Activated CD8-positive, alpha-beta memory T cell treated with anti-CD3 and anti-CD28 coated beads for 24 hours (primary cell): ENCODE measurements around the gene HSPA9.

Experiments used
- DNase-seq: peaks from one replicate; pipeline ENCODE4 v3.0.0-alpha.2; 2020

The HSPA9 gene

DNA sequence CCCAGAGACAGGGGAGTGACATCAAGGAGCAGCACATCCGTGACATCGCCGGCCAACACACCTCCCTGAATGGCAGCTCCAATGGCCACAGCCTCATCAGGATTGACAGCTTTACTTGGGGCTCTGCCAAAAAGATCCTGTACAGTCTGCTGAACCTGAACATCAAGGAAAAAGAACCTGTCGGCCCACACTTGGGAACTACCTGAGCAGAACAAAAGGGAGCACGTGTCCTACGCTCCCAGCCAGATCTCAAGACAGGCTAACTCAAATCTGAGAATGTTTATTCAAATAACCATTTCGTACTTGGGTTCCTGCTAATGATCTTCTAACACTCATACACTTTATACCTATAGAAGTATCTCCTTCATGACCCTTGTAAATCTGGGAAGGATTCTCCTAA lies 15.3 kb downstream of the HSPA9 start:
- DNase-seq: no peak

DNA sequence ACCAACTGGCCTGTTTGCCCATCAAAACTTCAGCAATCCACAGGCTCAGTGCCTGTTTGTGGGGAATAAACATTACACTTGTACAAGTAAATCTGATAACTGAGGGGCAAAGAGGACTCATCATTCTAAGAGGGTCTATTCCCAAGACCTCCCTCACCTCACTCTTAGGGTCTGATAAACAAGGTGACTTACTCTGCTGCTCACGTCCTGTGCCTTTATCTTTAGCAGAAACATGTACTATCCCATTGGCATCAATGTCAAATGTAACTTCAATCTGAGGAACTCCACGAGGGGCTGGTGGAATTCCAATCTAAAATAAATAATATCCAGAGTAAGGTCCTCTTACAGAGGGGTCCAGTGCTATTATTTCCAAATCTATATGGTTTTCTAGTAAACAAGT lies 17.5 kb downstream of the HSPA9 start:
- no peak for DNase-seq

DNA sequence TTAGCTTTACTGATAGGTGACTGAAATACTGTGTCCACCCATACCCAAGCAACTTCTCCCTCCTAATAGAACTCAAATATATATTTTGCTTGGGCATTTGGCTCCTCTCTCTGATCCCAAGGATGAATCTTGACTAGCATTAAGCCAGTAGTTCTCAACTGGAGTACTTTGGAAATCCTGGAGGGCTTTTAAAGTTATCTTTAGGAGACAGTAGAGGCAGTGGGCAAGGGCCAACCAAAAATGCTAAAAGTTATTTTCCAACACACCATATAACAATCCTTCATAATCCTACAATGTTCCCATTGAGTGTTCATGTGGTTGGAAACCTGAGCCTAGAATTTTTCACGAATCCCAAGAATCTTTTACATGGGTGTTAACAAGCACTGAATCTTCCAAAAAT lies 21.1 kb downstream of the HSPA9 start:
- DNase-seq: no peak

DNA sequence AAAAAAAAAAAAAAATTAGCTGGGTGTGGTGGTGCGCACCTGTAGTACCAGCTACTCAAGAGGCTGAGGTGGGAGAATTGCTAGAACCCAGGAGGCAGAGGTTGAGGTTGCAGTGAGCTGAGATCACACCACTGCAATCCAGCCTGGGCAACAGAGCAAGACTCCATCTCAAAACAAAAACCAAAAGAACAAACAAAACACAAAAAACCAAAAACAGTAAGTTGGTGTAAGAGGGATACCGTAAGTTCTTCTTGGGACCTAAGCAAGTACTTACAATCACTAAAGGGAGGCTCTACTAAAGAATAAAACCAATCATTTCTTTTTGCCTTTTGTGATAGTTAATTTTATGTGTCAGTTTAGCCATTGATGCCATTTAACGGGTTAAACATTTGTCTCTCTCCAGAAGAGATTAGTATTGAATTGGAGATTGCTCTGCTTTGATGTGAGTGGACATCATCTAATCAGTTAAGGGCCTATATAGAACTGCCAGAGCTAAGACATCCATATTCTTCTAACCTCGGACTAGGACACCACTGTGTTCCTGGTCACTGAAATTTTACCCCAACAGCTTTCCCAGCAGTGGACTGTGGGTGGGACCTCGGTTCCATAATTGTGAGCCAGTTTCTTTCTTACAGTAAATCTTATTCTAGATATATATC lies 21.6 kb downstream of the HSPA9 start:
- no peak for DNase-seq

DNA sequence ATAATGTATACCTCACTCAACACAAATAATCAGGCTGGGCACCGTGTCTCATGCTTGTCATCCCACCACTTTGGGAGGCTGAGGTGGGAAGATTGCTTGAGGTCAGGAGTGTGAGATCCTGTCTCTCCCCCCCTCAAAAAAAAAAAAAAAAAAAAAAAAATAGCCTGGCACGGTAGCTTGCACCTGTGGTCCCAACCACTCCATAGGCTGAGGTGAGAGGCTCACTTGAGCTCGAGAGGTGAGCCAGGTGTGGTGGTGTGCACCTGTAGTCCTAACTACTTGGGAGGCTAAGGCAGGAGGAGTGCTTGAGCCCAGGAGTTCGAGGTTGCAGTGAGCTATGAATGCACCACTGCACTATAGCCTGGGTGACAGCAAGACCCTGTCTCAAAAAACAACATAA lies 22.5 kb downstream of the HSPA9 start:
- no peak for DNase-seq

DNA sequence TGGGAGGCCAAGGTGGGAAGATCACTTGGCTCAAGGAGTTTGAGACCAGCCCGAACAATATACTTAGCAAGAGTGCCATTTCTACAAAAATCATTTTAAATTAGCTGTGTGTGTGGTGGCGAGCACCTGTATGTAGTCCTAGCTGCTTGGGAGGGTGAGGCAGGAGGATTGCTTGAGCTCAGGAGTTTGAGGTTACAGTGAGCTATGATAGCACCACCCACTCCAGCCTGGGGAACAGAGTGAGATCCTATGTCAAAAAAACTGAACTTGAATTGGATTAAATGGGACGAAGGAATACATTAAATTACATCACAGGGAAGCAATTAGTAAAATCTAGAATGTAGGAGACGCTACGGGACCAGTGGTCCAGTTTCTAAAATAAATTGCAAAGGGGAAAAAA lies 25.8 kb downstream of the HSPA9 start:
- DNase-seq: no peak

DNA sequence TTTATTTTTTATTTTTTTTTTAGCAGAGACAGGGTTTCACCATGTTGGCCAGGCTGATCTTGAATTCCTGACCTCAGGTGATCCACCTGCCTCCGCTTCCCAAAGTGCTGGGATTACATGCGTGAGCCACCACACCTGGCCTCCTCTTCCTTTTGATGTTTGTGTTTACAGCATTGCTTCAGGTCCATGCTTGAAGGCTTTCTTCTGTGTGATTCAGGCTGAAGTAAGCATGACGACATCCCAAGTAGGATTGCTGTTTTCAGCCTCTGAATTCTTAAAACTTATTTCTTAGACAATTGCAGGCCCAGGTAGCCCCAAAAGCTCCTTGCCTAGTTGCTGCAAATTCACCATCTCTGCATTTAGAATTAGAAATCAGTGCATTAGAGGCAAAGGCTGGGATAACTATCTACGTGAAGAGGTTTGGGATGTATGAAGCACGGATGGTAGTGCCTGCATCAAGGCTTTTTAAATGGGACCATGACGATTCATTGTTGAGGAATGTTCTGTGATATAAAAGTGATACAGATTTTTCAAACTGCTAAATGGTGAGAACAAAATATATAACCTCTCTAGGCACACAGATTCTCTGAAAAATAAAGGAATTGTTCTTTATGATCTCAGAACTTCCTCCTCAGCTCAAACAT lies 29.2 kb downstream of the HSPA9 start:
- no peak for DNase-seq

DNA sequence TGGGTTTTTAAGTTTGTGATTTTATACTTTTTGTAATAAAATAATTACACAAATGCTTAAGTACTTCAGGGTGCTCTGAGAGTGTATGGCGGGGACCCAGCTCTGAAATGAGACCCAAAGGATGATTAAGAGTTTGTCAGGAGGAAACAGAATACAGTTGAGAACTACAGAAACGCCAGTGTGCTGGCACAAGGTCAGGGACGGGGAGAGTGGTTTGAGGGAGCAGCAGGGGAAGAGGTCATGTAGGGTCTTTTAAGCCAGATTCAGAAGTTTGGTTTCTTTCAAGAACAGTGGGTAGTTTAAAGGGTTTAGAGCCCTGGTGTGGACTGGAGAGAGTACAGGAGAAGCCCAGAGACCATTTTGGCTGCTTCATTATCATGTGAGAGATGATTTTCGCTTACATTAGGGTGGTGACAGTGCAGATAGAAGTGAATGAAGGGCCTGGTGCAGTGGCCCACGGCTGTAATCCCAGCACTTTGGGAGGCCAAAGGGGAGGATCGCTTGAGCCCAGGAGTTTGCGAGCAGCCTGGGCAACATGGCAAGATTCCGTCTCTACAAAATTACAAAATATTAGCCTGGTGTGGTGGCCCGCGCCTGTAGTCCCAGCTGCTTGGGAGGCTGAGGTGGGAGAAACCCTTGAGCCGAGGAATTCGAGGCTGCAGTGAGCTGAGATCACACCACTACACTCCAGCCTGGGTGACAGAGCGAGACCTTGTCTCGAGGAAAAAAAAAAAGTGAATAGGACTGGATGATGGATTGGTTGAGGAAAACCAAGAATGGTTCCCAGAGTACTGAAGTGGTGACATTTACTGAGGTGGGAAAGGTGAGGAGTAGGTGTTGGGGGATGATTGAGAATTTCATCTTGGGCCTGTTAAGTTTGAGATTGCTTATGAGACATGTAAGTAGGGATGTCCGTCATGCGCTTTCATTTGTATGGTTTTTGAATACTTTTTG lies 30.7 kb downstream of the HSPA9 start:
- DNase-seq: no peak

DNA sequence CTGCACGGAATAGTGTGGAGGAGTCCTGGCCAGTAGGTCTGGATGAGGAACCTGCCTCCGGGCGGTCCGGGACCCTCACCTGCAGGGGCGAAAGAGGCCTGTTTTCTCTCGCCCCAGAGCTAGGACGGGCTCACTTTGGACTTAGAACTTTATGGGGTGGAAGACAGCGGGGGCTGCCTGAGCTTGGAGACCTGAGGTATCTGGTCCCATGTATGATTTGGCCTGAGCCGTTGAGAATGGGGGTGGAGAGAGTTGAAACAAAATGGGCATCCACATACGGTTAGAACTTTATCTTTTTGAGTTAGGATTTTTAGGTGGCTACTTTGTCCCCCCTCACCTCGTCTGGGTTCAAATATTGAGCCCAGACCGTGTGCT lies 31.5 kb downstream of the HSPA9 start:
- DNase-seq: no peak

DNA sequence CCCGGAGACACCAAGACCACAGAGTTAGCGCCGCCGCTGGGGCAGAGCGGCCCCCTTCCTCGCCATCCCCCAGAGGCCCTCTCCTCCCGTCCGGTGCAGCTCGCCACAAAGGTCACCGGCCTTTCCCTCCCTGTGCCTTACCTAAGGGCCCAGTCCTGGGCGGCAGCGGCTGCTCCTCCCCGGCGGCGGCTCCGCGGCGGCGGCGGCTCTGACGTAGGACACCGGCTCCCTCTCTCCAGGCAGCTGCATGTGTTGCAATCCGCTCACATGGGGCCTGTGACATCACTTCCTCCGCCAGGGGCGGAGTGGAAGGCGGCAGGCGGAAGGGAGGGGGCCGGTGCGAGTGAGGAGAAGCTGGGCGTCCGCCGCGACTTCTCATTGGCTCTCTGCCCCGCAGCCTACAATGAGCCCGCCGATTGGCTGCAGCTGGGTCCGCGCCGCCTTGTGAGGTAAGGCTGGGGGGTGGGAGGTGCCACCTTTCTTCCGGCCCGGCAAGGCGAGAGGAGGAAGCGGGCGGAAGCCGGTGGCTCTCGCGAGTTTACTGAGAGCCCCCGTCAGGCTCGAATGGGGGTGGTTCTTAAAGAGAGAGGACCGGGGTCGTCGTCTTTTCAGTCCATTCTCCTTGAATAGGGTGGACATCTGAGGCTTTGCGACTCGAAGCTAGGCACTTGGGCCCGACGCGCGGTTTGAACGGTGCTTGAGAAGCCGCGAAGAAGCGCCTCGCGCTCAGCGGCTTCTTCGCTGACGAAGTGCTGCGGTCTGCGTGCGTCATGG lies 32.1 kb downstream of the HSPA9 start, which contains the start of gene ETF1:
Gene ETF1 (minus strand): TSS at position 281 of the 774 bp plus-strand sequence. CDS start 318 bp downstream, outside the sequence.
- peak; percentile 98 for DNase-seq

DNA sequence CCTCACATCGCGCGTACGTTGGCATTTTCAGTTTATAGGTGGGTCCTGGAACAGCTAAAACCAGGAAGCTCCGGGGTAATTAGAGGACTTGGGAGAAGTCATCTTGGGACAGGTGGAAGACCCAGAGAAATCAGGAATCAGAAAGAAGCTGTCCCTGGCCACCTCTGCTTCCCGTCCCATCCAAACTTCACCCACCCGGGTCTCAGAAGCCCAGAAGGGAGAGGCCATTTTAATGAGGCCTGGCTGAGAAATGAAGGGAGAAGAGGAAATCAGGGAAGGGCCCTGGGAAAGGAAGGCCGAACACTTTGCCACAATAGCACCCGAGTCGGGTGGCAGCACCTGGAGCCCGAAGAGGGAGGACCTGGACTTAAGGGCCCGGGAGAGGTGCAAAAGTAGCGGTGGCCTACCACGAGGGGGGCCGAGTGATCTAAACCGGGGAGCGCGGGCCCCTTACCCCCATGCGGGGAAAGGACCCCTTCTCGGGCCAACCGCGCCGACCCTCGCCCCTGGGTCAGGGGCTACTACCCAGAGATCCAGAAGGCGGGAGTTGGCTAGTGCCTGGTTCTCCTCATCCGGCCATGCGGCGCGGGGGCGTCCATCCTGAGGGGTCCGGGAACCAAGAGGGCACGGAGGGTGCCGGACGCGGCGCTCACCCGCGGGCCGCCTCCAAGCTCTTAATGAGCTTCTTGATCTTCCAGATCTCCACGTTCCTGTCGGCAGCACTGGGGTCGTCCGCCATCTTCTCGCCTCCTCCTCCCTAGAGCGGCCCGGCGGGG lies 32.8 kb downstream of the HSPA9 start:
- peak; percentile 62 for DNase-seq

DNA sequence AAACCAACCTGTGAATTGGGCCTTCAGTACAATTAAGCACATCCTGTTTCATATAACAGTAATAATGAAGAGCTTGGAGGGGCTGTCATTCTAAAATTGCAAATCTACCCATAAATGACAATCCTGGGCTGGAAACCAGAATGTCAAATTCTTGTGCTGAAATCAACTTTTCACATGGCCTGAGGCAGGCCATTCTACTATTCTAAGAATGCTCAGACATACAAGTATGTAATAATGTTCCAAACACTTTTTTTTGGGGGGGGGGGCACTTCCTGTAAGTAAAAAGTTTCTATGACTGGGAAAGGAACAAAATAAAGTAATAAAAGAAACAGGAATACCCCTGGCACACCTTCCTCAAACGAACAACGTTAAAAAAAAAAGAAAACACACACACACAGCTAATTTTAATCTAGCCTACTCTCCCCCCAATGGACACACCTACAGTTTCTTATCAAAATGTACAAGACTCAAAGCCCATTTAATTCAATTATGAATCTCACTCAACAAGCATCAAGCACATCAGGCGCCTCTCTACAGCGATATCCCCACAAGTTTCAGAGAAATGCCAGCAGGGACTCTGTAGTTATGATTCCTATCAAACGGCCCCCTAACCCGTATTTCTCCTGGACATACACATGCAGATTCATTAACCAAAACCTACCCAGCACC lies 33.6 kb downstream of the HSPA9 start:
- DNase-seq: no peak

DNA sequence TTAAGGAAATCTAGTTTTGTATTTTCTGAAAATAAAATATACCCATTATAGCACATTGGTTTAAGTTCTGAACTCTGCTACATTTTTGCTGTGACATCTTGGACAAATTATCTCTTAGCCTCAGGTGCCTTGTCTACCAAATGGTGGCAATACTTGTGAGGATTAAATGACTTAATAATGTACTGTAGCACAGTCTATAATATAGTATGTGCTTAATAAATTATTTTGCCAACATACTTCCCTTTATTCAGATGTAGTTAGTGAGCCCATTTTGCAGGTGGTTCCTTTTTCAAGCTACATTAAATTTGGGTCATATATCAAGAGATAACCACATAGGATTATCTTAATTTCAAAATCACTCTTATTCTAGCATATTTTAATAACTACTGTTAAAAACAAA lies 35.4 kb downstream of the HSPA9 start:
- DNase-seq: no peak

DNA sequence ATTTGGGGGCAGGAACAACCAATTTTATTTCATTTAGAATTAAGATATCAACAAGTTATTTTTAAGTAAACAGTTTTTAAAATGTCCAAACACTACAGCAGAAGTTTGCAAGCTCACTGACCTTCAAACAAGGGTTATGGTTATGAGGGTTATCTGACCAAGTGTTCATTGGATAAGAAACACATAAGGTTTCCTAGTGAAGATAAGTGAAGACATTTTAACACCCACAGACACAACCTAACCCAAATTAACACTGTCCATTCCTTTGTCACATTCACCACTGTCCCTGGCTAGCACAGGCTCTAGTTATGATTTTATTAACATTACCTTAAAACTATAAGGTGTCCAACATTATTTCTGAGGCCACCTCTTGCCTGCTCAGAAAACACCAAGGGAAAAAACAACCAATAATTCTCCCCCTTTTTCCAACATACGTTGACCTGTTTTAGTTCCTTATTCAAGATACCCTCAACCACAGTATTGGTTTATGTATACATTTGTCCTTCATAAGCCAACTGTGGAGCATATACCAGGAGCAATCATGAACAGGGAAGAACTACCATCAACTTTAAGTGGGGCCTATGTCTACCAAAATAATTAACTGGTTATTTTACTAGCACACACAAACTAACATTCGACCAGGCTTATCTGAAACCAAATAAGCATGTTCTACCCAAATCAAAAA lies 36.1 kb downstream of the HSPA9 start:
- no peak for DNase-seq

DNA sequence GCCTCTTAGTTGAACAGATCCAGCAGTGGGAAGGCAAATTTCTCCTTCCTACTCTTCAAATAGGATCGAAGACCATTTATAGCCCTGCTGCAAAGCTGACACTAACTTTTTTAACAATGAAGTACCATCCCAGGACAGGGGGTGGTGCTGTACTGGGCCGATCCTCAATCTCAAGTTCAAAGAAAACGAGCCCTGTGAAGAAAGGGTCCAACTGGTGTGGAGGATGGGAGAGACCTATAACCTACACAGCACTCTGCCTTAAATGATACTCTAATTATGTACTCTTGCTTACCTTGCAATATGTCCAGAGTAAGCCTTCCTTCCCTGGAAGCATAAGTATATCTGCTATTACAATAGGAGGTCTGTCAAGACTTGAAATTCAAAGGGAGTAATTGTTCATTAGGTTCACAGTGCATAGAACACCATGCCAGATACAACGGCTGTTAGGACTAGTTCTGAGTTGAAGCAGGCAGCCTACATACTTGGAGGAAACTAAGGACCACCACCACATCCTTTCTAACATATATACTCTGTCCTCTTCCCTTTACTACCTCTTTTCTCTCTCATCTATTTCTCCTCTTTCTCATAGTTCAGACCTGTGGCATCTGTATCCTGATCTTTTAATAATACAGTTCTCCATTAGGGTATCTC lies 38.4 kb downstream of the HSPA9 start:
- no peak for DNase-seq

DNA sequence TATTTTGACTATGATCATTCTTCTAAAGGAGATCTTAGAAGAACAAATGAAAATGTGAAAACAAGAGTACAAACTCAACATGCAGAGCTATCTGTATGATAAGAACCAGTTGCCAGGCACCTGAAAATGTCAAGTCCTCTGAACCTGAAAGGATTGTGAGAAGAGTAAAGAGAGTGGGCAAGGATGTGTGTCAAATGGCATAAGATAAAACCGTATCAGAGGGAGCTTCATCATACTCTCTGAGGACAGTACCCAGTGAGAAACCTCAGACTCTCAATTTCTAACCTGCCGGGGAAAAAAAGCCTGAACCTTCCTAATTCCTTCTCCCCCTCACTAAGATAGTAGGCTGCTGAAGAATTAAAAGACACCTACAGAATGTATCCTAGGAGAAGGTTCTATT lies 39.0 kb downstream of the HSPA9 start:
- DNase-seq: no peak

DNA sequence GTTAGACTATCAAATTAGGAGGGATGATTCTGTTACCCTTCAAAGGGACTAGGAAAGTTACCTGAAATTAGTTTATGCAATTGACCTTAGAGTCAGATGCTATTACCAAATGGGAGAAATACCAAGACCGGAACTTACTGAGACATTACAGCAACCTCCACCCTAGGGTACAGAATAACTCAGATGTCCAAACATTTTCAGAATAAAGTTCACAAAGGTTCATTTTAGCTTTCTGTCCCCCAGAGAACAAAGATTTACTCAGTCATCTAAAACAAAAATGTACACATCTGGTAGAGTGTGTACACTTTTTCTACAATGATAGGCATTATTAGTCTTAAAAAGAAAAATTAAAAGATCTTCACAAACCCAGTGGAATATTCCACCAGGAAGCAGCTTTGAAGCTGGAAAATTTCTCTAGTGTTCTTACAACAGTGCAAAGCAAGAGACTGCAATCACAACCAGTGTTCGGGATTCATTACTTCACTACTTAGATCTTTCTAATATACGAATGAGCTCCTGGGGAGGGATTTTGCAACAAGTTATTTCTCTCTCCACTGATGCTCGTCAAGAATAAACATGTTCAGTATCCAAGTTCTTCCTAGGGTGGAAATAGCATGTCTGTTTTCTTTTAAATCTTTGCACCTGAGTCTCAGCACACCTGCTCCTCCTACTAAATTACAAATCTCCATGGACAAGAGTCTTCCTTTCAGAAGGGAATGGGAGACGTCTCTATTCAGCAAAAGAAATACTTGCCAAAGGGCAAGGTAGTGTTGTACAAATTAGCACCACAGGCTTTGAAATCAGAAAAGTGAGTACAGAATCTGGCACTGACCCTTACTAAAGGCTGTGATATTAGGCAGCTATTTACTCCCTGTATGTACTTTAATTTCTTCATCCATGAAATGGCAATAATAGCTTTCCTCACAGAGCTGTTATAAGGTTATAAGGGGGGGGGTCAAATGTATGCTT lies 40.9 kb downstream of the HSPA9 start:
- DNase-seq: no peak

DNA sequence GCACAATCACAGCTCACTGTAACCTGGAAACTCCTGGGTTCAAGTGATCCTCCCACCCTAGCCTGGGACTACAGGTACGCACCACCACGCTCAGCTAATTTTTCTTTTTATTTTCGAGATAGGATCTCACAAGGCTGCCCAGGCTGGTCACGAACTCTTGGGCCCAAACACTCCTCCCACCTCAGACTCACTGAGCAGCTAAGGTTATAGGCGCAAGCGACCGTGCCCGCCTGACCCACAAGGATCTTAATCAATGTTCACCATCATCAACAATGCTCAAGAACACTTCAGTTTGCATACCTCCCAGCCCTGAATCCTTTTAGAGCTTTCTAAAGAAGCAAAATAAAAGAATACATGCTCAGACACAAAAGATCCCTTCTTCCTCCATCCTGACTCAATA lies 45.4 kb downstream of the HSPA9 start:
- no peak for DNase-seq
